Prostate gland (tissue), 2 donors: ENCODE measurements around the gene GNGT2. TPM values are rescaled to one million over a fixed set of nuclear protein-coding genes. Genes with fewer than 3 reads are reported as not detected.
A peak's percentile ranks its signal among the peaks of the same experiment; 100 is the strongest.

Source experiments
- DNase-seq: peaks from one replicate; pipeline ENCODE4 v3.0.0-alpha.2; 2019; ENCODE audit warnings: low spot score
- H3K27ac ChIP-seq, 2 donors: fragments of 200-600 bp; sonication (generic); 2 replicates each; pipeline ENCODE4 v1.5.1; 2017 to 2019
- H3K27me3 ChIP-seq: fragments of 200-600 bp; sonication (generic); replicated peaks from 2 replicates; pipeline ENCODE4 v1.5.1; 2019; ENCODE audit not compliant: insufficient read depth
- H3K36me3 ChIP-seq, 2 donors: fragments of 200-600 bp; sonication (generic); 1 replicate in 1 of 2; 2 replicates in 1 of 2; pipeline versions ENCODE4 v1.5.1 to v1.8.1; 2017 to 2019
- H3K4me1 ChIP-seq: fragments of 200-600 bp; sonication (generic); replicated peaks from 2 replicates; pipeline ENCODE4 v1.5.1; 2019
- H3K4me3 ChIP-seq, 2 donors: fragments of 200-600 bp; sonication (generic); 2 replicates each; pipeline ENCODE4 v1.5.1; 2017 to 2019
- H3K9me3 ChIP-seq: fragments of 200-600 bp; sonication (generic); 2 replicates; pipeline ENCODE4 v1.5.1; 2017
- CTCF ChIP-seq, 4 experiments: fragments of 200-600 bp in 2 of 4; fragments of 450-650 bp in 2 of 4; sonication (generic) in 2 of 4; IDR thresholded peaks; 1 replicate in 3 of 4; 2 replicates in 1 of 4; pipeline ENCODE4 v1.5.1; 2016 to 2019; ENCODE audit warnings: antibody characterized with exemption in 4 of 4, mild to moderate bottlenecking in 2 of 4, moderate library complexity in 2 of 4
- POLR2A ChIP-seq: fragments of 450-650 bp; IDR thresholded peaks from one replicate; pipeline ENCODE4 v1.6.1; 2016; ENCODE audit warnings: antibody characterized with exemption, mild to moderate bottlenecking
- POLR2AphosphoS5 ChIP-seq: sonication (generic); formaldehyde crosslinking; IDR thresholded peaks from one replicate; pipeline ENCODE4 v1.6.1; 2017; ENCODE audit warnings: antibody characterized with exemption
- WGBS: methylation state at CpG from one replicate; pipeline ENCODE4 v1.1.5; 2018; 5-methylcytosine and 5-hydroxymethylcytosine counted together
- intact Hi-C: fragments of 100-400 bp; cut with DNase I; formaldehyde crosslinking; loops from one replicate; pipeline ENCODE4 v1.14.2; 2022
- total RNA-seq, 2 donors: library from RNA; depleted of rRNA; stranded (reverse); fragments of >200 nt; gene quantifications; one replicate each; pipeline ENCODE4 v1.1.0, GENCODE V29; 2016

Gene GNGT2
- total RNA-seq, 2 donors from 2014 or later: 3.1 TPM; not detected in 1

GRCh38 chr17:49216953-49217650 is 6.7 kb upstream of the GNGT2 start:
- DNase-seq: no peak
- no peak overlapping the region for H3K27ac ChIP-seq

GRCh38 chr17:49216482-49216881 is 6.1 kb upstream of the GNGT2 start:
- H3K4me1 ChIP-seq: no peaks in the 10 kb centered on the region
- intact Hi-C loops: no loop called here
- no peak overlapping the region for H3K27ac ChIP-seq
- TF ChIP-seq CTCF (IDR thresholded peaks at IDR 0.05) (no peak), POLR2A (no peak), POLR2AphosphoS5 (no peak)
- no peaks in the 10 kb centered on the region for H3K9me3 ChIP-seq
- WGBS: 77% methylated on average over 13 of the region's 13 CpGs
- no peak overlapping the region for H3K4me3 ChIP-seq
- H3K36me3 ChIP-seq: no peaks in the 10 kb centered on the region
- H3K27me3 ChIP-seq: peaks cover 2% of the 10 kb centered on the region
- no peak for DNase-seq

More at GRCh38 chr17:49216953-49217650, 6.7 kb upstream of the GNGT2 start:
- Histone ChIP-seq H3K4me3 (no peak overlapping the region), H3K9me3 (no peaks in the 10 kb centered on the region), H3K36me3 (no peaks in the 10 kb centered on the region), H3K27me3 (peaks cover 2% of the 10 kb centered on the region), H3K4me1 (no peaks in the 10 kb centered on the region)
- intact Hi-C loops: no loop called here
- no peak for TF ChIP-seq POLR2A
- peak; percentile 20 for TF ChIP-seq POLR2AphosphoS5
- no peak for TF ChIP-seq CTCF (IDR thresholded peaks at IDR 0.05)
- 59% methylated on average over 11 of the region's 11 CpGs for WGBS

DNA sequence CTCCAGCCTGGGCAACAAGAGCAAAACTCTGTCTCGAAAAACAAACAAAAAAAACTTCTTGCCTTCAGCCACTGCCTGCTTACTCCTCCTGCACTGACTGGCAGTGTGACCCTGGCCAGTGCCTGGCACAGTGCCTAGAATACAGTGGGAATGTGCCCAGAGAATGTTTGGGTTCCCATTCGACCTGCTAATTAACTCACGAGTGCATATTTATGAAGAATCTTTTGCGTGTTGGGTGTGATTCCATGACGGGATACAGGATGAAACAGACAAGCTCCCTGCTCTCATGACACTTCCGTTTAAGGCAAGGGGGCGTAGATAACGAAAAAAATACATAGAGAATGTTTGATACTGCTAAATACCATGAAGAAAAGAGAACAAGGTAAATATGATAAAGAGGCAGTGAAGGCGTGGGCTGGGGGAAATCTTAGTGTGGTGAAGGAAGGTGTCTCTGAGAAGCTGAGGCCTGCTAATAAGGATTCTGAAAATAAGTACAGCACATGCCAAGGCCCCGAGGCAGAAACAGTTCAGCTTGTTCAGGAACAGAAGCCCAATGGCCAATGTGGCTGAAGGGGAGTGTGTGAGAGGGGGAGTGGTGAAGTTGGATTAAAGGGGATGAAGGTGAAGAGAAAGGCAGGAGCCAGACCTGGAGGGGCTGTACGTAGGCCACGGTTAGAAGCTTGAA is 4.4 kb upstream of the GNGT2 start:
- 43% methylated on average over 12 of the region's 12 CpGs for WGBS
- H3K27ac ChIP-seq: peak overlapping the region in 1 of 2 donors; percentile 11
- intact Hi-C loops: no loop called here

GRCh38 chr17:49213847-49214246 is 3.5 kb upstream of the GNGT2 start:
- WGBS: 92% methylated on average over 2 of the region's 2 CpGs
- Histone ChIP-seq H3K4me3 (no peak overlapping the region), H3K27me3 (peaks cover 2% of the 10 kb centered on the region), H3K36me3 (no peaks in the 10 kb centered on the region), H3K4me1 (no peaks in the 10 kb centered on the region), H3K27ac (no peak overlapping the region), H3K9me3 (no peaks in the 10 kb centered on the region)
- DNase-seq: no peak
- intact Hi-C loops: no loop called here
- TF ChIP-seq CTCF (IDR thresholded peaks at IDR 0.05) (no peak), POLR2AphosphoS5 (no peak), POLR2A (no peak)

More for the DNA sequence above, 4.4 kb upstream of the GNGT2 start:
- peaks cover 2% of the 10 kb centered on the region for H3K27me3 ChIP-seq
- H3K4me1 ChIP-seq: no peaks in the 10 kb centered on the region
- no peak for TF ChIP-seq CTCF (IDR thresholded peaks at IDR 0.05)
- no peak for TF ChIP-seq POLR2AphosphoS5
- no peak for TF ChIP-seq POLR2A
- H3K36me3 ChIP-seq: no peaks in the 10 kb centered on the region
- H3K9me3 ChIP-seq: no peaks in the 10 kb centered on the region
- no peak overlapping the region for H3K4me3 ChIP-seq
- no peak for DNase-seq
